Vagina (tissue), 2 donors: ENCODE results near the gene ATG4D.

Experiments used
- POLR2A ChIP-seq, 2 donors: fragments of 450-650 bp; IDR thresholded peaks; one replicate each; pipeline ENCODE4 v1.6.1; 2017; ENCODE audit warnings: antibody characterized with exemption in 2 of 2, mild to moderate bottlenecking in 2 of 2, moderate library complexity in 2 of 2
- POLR2AphosphoS5 ChIP-seq, 2 donors: sonication (generic); formaldehyde crosslinking; IDR thresholded peaks; one replicate each; pipeline ENCODE4 v1.9.0; 2017; ENCODE audit warnings: antibody characterized with exemption in 2 of 2, mild to moderate bottlenecking in 2 of 2, low read depth in 1 of 2; ENCODE audit not compliant: insufficient read depth in 1 of 2
- TF ChIP-seq, protein P1 (sequence below), 3 experiments: fragments of 450-650 bp in 2 of 3; fragments of 200-600 bp in 1 of 3; sonication (generic) in 1 of 3; IDR thresholded peaks; one replicate each; pipeline ENCODE4 v1.5.1; 2017 to 2019; ENCODE audit warnings: antibody characterized with exemption in 3 of 3, mild to moderate bottlenecking in 2 of 3, moderate library complexity in 2 of 3

- TF ChIP-seq, protein P1, sequence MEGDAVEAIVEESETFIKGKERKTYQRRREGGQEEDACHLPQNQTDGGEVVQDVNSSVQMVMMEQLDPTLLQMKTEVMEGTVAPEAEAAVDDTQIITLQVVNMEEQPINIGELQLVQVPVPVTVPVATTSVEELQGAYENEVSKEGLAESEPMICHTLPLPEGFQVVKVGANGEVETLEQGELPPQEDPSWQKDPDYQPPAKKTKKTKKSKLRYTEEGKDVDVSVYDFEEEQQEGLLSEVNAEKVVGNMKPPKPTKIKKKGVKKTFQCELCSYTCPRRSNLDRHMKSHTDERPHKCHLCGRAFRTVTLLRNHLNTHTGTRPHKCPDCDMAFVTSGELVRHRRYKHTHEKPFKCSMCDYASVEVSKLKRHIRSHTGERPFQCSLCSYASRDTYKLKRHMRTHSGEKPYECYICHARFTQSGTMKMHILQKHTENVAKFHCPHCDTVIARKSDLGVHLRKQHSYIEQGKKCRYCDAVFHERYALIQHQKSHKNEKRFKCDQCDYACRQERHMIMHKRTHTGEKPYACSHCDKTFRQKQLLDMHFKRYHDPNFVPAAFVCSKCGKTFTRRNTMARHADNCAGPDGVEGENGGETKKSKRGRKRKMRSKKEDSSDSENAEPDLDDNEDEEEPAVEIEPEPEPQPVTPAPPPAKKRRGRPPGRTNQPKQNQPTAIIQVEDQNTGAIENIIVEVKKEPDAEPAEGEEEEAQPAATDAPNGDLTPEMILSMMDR (IDR thresholded peaks at IDR 0.05): no peak
- TF ChIP-seq POLR2AphosphoS5 (IDR thresholded peaks at IDR 0.05; ENCODE audit: insufficient read depth in 1 of 2, low read depth in 1 of 2) (no peak), POLR2A (IDR thresholded peaks at IDR 0.05) (no peak)
Observed at GRCh38 chr19:10517760-10518443, 25.8 kb upstream of the ATG4D start.
